GM15510 (cell line): ENCODE data around the gene MAN1C1.

ENCODE experiments used
- POLR2A ChIP-seq: IDR thresholded peaks from 3 replicates; pipeline ENCODE4 v1.6.1; 2011; ENCODE audit warnings: borderline replicate concordance; ENCODE audit not compliant: insufficient read length; ENCODE audit errors: extremely low read depth

MAN1C1 gene

GRCh38 chr1:25607123-25607522, 9.5 kb upstream of the MAN1C1 start:
- no peak for TF ChIP-seq POLR2A

- no peak for TF ChIP-seq POLR2A
Observed at GRCh38 chr1:25608488-25609178, 8.0 kb upstream of the MAN1C1 start.

GRCh38 chr1:25609921-25610320, 6.7 kb upstream of the MAN1C1 start:
- TF ChIP-seq POLR2A = no peak

DNA sequence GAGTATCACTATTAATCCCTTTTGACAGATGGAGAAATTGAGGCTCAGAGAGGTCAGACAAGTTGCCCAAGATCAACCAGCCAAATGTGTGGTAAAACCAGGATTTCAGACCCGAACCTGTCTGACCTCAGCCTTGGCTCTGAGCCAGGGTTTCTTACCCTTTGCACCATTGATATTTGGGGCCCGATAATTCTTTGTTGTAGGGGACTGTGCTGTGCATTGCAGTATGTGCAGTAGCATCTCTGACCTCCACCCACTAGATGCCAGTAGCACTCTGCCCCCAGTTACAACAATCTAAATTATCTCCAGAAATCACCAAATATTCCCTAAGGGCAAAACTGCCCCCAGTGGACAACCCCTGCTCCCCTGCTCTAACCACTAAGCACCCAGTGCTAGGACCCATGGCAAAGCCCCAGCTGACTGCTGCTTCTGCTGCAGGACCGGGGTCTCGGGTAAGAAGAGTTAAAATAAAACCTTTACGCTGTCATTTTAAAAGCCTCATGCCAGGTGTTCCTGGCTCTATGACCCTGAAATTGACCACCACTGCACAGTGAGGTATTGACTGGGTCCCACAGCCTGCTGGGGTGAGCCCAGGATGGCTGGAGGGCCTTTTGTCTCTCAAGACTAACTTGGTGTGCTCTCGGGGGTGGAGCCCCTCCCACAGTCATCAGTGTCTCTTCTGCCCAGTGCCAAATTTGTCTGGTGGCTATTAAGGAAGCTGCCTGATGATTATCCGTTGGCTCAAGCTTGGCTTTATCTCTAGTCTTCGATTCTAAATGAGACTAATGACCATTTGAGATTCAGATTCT, 5.6 kb upstream of the MAN1C1 start:
- TF ChIP-seq POLR2A = no peak

DNA sequence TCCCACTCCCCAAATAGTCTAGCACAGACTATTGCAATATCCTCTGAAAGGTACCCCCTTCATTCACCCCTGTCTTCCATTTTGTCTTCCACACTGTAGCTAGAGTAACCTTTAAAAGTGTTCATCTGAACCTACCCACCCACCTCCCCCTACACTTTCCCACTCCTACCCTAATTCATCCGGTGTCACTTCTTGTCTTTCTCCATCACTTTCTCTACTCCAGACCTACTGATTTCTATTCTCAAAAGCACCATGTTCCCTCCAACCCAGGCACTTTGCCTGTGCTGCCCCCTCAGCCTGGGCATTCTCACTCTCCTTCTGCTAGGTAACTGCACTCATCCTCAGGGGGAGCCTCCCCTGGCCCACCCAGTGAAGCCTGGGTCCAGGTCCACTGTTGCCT, 4.7 kb upstream of the MAN1C1 start:
- TF ChIP-seq POLR2A = no peak

GRCh38 chr1:25612421-25612820, 4.2 kb upstream of the MAN1C1 start:
- no peak for TF ChIP-seq POLR2A

DNA sequence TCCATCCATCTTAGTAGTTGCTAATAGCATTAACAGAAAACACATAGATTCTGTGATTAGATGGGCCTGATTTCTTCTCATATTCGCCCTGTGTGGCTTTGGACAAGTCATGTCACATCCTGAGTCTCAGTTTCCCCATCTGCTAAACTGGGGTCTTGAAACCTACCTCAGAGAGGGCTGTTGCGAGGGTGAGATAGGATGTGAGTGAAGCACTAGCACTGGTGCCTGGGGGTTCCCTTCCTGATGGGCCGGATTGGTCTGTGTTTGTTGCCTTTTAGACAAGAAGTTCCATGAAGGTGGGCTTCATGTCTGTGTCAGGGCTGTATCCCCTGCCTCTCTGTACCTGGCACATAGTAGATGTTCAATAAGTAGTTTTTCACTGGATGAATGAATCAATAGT, 3.5 kb upstream of the MAN1C1 start:
- TF ChIP-seq POLR2A = no peak

GRCh38 chr1:25614501-25615171, 2.0 kb upstream of the MAN1C1 start:
- no peak for TF ChIP-seq POLR2A

DNA sequence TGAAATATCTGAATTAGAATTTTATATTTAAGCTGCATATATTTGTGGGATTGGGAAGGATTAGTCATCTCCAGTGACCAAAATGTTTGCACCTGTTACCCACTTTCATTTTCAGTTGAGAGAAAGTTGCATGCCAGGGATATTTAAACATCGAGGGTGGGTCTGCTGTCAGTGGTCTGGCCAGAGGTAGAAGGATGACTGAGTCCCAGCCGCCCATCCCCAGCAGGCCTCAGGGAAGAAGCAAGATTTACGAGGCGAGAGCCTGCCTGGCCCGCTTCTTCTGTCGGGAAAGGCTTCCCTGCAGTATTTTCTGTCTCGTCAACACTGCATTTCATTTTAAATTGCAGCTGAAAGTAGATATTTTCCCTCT, 1.4 kb upstream of the MAN1C1 start:
- TF ChIP-seq POLR2A = no peak

- TF ChIP-seq POLR2A = no peak
Observed at GRCh38 chr1:25615563-25616094, 962 bp upstream of the MAN1C1 start.

- TF ChIP-seq POLR2A = no peak
Observed at GRCh38 chr1:25616987-25617624, 515 bp downstream of the MAN1C1 start.

DNA sequence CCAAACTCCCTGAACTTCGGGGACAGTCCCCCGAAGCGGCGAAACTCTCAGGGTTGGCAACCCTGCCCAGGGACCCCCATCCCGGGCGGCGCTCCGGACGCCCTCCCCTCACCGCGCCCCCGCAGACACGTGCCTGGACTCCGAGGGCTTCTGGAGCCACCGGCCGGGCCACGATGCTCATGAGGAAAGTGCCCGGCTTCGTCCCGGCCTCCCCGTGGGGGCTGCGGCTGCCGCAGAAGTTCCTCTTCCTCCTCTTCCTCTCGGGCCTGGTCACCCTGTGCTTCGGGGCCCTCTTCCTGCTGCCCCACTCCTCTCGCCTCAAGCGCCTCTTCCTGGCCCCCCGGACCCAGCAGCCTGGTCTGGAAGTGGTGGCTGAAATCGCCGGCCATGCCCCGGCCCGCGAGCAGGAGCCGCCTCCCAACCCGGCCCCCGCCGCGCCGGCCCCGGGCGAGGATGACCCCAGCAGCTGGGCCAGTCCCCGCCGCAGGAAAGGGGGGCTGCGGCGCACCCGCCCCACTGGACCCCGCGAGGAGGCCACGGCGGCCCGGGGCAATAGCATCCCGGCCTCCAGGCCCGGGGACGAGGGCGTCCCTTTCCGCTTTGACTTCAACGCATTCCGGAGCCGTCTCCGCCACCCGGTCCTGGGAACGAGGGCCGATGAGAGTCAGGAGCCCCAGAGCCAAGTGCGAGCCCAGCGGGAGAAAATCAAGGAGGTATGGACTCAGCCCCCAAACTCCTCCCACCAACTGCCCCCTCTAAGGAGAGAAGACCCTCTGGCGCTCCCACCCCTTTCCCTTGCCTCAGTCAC, 1.2 kb downstream of the MAN1C1 start:
- no peak for TF ChIP-seq POLR2A

GRCh38 chr1:25618433-25618808, 1.8 kb downstream of the MAN1C1 start:
- TF ChIP-seq POLR2A = no peak

DNA sequence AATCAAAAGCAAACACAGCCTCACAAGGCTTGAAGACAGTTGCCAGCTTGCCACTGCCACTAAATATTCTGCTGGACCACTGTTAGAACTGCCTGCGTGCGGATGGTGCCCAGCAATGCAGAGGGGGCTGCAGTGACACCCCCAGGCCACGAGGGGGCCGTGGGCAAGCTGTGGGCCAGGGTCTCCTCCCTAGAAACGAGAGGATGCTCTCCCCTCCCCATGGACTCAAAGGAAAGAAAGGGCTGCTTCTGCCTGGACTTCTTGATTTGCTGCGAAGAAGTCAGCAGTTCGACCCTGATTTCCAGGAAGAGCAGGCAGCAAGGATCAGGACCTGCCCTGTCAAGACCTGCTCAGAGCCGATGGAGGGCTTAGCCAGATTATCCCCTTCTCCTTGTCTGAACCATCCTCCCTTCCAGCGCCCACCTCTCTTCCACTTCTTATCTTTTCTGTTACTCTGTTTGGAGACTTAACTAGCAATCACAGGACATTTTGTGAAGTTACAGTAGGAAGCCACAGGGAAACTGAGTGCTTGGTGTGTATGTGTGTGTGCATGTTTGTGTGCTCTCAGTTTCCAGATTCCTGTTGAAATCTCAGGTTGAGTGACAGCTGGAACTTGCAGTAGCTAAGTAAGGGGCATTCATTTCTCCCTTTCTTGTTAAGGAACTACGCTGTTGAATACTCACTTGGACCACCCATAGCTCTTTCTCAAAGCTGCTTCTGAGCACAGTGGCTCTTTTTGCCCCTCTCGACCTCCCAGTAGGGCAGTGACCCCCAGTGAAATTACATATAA, 2.7 kb downstream of the MAN1C1 start:
- TF ChIP-seq POLR2A = no peak

- no peak for TF ChIP-seq POLR2A
Observed at GRCh38 chr1:25620211-25620610, 3.6 kb downstream of the MAN1C1 start.
